HFF-Myc (cell line): Measurements from ENCODE around the gene RFNG.
A peak's percentile ranks its signal among the peaks of the same experiment; 100 is the strongest.

Source experiments
- DNase-seq: peaks from one replicate; pipeline ENCODE4 v3.0.0-alpha.2; 2011; ENCODE audit warnings: low read depth; ENCODE audit errors: extremely low read depth
- H3K4me3 ChIP-seq: replicated peaks from 2 replicates; pipeline ENCODE4 v1.5.1; 2011; ENCODE audit warnings: low read depth, mild to moderate bottlenecking, control low read depth, low read length
- TF ChIP-seq, protein P1 (sequence below): IDR thresholded peaks from 2 replicates; pipeline ENCODE4 v1.5.1; 2012; ENCODE audit warnings: mild to moderate bottlenecking, low read depth, low read length, control low read depth; ENCODE audit errors: missing control alignments

Gene RFNG

DNA sequence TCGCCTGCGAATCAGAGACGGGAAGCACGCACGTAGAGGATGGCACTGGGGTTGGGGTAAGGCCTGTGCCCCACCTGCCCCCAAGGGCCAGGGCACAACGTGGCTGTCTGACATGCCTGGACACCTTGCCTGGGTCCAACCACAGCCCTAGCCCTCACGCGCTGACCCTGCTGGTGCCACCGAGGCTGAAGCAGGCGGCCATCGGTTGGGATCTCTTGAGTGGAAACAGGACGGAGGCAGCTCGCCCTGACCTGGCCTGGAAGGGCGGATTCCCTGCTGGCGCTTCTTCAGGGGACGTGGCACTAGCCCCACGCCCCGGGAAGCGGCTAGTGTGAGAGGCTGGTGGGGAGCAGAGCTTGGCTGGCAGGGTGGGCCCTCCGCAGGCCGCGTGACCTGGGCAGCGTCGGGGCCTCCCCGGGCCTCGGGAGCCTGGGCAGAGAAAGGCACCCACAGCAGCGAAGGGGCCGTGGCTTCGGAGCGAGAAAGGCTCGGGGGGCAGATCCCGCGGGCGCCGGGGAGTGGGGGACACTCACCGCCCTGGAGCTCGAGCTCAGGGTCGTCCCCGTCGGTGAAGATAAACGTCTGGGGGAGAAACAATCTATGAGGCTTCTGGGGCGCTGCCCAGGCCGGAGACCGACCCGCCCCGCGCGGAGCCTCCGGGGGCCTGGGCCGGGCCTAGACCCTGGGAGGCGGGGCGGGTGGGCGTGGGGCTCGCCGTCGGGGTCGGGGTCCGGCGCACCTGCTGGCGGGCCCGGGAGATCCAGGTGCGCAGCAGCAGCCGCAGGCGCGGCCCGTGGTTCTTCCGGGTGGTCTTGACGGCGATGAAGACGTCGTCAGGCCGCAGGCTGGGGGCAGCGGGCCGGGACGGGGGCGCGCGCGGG, 610 bp downstream of the RFNG start:
- H3K4me3 ChIP-seq, result peak overlapping the region; percentile 87
- DNase-seq, result no peak
- TF ChIP-seq, protein P1, sequence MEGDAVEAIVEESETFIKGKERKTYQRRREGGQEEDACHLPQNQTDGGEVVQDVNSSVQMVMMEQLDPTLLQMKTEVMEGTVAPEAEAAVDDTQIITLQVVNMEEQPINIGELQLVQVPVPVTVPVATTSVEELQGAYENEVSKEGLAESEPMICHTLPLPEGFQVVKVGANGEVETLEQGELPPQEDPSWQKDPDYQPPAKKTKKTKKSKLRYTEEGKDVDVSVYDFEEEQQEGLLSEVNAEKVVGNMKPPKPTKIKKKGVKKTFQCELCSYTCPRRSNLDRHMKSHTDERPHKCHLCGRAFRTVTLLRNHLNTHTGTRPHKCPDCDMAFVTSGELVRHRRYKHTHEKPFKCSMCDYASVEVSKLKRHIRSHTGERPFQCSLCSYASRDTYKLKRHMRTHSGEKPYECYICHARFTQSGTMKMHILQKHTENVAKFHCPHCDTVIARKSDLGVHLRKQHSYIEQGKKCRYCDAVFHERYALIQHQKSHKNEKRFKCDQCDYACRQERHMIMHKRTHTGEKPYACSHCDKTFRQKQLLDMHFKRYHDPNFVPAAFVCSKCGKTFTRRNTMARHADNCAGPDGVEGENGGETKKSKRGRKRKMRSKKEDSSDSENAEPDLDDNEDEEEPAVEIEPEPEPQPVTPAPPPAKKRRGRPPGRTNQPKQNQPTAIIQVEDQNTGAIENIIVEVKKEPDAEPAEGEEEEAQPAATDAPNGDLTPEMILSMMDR, result no peak

DNA sequence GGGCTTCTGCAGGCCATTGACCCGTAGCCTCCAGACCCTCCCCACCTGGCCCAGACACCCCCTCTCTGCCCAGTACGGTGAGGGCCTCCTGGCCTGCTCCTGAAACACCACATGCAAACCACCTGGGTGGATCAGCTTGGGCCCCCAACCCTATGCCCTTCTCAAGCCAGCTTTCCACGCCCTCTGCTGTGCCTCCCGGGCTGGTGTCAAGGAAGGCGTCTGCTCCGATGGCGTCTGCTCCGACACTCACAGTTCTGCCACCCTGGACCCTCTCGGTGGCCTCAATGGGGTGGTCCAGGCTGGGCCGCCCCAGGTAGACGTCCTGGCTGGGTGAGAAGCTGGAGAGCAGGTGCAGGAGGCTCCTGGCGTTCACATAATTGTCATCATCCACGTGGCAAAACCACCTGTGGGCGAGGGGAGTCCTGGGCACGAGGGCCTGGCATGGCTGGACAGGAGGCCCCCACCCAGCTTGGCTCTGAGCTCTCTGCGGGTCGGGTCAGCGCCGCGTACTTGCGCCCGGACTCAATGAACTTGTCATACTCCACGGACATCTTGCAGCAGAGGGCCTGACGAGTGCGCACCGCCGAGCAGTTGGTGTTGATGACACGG, 1.4 kb downstream of the RFNG start:
- H3K4me3 ChIP-seq, result peak overlapping the region; percentile 87
- TF ChIP-seq, protein P1, result no peak
- no peak for DNase-seq

DNA sequence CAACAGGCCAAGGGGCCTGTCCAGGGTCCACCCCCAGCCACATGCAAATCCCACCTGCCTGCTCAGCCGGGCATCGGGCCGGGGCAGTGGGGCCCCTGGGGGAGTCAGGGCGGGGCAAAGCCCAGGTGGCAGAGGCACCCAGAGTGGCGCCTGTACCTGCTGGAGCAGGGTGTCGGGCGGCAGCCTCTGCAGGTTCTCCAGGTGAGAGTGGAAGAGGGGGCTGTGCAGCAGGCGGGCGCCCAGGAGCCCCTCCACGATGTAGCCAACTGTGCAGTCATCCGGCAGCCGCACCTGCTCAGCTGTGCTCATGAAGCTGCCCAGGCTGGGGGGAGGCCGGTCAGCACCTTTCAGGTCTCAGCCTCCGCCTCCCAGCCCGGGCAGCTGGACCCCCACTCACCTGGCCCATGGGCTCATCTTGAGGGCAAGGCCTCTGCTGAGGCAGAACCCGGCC, 2.1 kb downstream of the RFNG start:
- no peak for DNase-seq
- H3K4me3 ChIP-seq, result no peak overlapping the region
- TF ChIP-seq, protein P1, result no peak

DNA sequence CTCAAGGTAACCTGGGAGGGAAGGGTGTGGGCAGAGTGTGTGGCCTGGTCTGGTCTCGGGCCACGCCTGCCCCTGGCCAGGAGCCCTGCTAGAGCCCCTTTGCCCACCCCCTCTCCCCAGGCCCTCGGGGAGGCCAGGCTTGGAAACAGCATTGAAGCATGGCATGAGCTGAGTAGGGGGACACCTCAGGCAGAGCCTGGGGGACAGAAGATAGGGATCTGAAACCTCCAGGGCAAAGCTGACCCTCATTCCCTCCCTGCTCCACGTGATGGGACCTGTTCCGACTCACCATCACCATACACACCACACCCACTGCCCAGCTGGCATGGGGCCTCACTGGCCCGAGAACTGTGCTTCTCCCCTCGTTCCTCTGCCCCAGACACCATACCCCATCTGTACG, 2.5 kb downstream of the RFNG start:
- TF ChIP-seq, protein P1, result no peak
- no peak for DNase-seq

GRCh38 chr17:82048571-82048971, 3.0 kb downstream of the RFNG start:
- no peak overlapping the region for H3K4me3 ChIP-seq
- no peak for DNase-seq
- TF ChIP-seq, protein P1, result no peak

More for the DNA sequence above, 2.5 kb downstream of the RFNG start:
- H3K4me3 ChIP-seq, result no peak overlapping the region

DNA sequence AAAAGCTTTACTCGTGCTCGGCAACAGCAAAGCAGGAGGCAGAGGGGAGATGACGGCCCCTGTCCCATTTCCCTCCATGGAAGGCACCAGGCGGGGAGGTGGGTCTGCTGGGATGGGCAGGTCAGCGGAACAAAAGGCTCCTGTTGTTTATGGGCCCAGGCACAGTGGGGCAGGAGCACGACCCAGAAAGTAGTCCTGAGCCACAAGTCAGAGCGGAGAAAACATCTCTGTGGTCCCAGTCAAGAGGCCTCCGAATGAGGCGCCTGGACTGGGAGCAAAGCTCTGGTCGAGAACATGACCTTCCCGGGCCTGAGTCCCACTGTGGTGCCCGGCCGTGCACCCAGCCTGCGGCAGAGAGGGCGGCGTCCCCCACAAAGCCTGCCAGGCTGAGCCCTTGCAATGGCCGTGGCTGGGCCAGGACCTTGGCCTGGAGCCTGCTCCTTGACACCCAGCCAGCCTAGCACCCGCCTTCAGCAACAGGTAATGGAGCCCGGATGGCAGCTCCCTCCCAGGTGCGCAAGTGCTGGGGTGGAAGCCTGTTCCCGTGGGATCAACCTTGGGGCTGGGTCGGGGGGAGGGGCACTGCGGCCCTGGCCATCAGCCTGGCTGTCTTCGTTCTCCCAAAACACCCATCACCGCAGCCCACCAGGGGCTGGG, 3.6 kb downstream of the RFNG start:
- no peak overlapping the region for H3K4me3 ChIP-seq
- TF ChIP-seq, protein P1, result no peak
- DNase-seq, result no peak
